MCF 10A (cell line): ENCODE data around the gene PFAS. TPM values are rescaled to one million over a fixed set of nuclear protein-coding genes. Genes with fewer than 3 reads are reported as not detected.

Source experiments
- BruUV-seq: library from RNA; stranded (reverse); fragments of 400-500 nt; replicated peaks from 2 replicates; lab custom pipeline; 2021; lab: Mats Ljungman, UMichigan
- CTCF ChIA-PET: fragments of 300-600 bp; sonication (Branson Sonifier 250); formaldehyde crosslinking; extraction: SDS; loops from one replicate; lab custom pipeline; 2021; ENCODE audit warnings: antibody characterized with exemption, inconsistent platforms; lab: Yijun Ruan, JAX
- POLR2A ChIA-PET: fragments of 300-600, 350-650 bp; sonication (Branson Sonifier 250); formaldehyde crosslinking; extraction: SDS; loops from one replicate; lab custom pipeline; 2020; ENCODE audit warnings: antibody characterized with exemption, inconsistent platforms; lab: Yijun Ruan, JAX
- DNase-seq: peaks from one replicate; pipeline ENCODE4 v3.0.0-alpha.2; 2018; ENCODE audit not compliant: unreplicated experiment
- H3K27ac Mint-ChIP-seq: one replicate; pipeline ENCODE4 v1.8.0; 2022; ENCODE audit warnings: mild to moderate bottlenecking, low read depth, mixed read lengths; ENCODE audit not compliant: unreplicated experiment
- H3K27me3 Mint-ChIP-seq: one replicate; pipeline ENCODE4 v1.8.0; 2022; ENCODE audit warnings: mixed read lengths; ENCODE audit not compliant: insufficient read depth, unreplicated experiment
- H3K36me3 Mint-ChIP-seq: one replicate; pipeline ENCODE4 v1.8.0; 2022; ENCODE audit warnings: mild to moderate bottlenecking, moderate library complexity, mixed read lengths; ENCODE audit not compliant: insufficient read depth, unreplicated experiment
- H3K4me1 Mint-ChIP-seq: one replicate; pipeline ENCODE4 v1.8.0; 2022; ENCODE audit warnings: mixed read lengths; ENCODE audit not compliant: insufficient read depth, unreplicated experiment
- H3K4me3 Mint-ChIP-seq: one replicate; pipeline ENCODE4 v1.8.0; 2022; ENCODE audit warnings: mild to moderate bottlenecking, moderate library complexity, mixed read lengths; ENCODE audit not compliant: unreplicated experiment
- H3K9me3 Mint-ChIP-seq: one replicate; pipeline ENCODE4 v1.8.0; 2022; ENCODE audit warnings: mixed read lengths; ENCODE audit not compliant: unreplicated experiment
- intact Hi-C: fragments of 100-400 bp; cut with micrococcal nuclease; formaldehyde crosslinking; loops from 2 replicates; pipeline ENCODE4 v1.14.1; 2022
- total RNA-seq: library from RNA; stranded (reverse); gene quantifications from 2 replicates; pipeline ENCODE4 v1.2.3, GENCODE V29; 2022
- TF ChIP-seq, protein P1 (sequence below): fragments of 200-600 bp; IDR thresholded peaks from one replicate; pipeline ENCODE4 v1.8.0; 2022; ENCODE audit warnings: antibody characterized with exemption, mild to moderate bottlenecking; ENCODE audit not compliant: unreplicated experiment

PFAS gene
- total RNA-seq, 1 experiment from 2014 or later: 66.2 TPM

DNA sequence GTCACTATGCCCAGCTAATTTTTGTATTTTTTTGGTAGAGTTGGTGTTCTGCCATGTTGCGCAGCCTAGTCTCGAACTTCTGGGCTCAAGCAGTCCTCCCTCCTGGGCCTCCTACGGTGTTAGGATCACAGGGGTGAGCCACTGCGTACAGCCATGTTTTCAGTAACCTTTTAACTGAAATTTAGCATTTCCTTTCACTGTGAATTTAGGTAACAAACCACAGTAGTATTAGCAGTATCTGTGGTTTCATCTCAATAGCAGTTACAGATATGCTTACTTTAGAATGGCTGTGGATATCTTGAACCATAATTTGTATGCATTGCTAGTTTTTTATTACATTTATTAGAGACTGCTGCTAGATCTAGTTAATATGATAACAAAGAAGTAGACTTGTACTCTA is 35.0 kb downstream of the PFAS start:
- TF ChIP-seq, protein P1, sequence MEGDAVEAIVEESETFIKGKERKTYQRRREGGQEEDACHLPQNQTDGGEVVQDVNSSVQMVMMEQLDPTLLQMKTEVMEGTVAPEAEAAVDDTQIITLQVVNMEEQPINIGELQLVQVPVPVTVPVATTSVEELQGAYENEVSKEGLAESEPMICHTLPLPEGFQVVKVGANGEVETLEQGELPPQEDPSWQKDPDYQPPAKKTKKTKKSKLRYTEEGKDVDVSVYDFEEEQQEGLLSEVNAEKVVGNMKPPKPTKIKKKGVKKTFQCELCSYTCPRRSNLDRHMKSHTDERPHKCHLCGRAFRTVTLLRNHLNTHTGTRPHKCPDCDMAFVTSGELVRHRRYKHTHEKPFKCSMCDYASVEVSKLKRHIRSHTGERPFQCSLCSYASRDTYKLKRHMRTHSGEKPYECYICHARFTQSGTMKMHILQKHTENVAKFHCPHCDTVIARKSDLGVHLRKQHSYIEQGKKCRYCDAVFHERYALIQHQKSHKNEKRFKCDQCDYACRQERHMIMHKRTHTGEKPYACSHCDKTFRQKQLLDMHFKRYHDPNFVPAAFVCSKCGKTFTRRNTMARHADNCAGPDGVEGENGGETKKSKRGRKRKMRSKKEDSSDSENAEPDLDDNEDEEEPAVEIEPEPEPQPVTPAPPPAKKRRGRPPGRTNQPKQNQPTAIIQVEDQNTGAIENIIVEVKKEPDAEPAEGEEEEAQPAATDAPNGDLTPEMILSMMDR: no peak
- BruUV-seq: no TSS peak
- no peaks in the 10 kb centered on the region for H3K9me3 Mint-ChIP-seq
- H3K36me3 Mint-ChIP-seq: no peaks in the 10 kb centered on the region
- POLR2A ChIA-PET: interaction anchor here (0.7 to 0.8 kb wide), 2 partner anchors 23 to 35 kb away, joined by 3 read pairs; partner anchors contain the start of gene PFAS
- CTCF ChIA-PET: interaction anchor here (0.6 to 1.3 kb wide), 4 partner anchors 12 to 669 kb away, joined by 3 to 4 read pairs (median 4); no protein-coding TSS in a partner anchor
- intact Hi-C loops: no loop called here
- H3K4me3 Mint-ChIP-seq: no peak overlapping the region
- no peaks in the 10 kb centered on the region for H3K27me3 Mint-ChIP-seq
- H3K4me1 Mint-ChIP-seq: no peaks in the 10 kb centered on the region
- no peak for DNase-seq
- no peak overlapping the region for H3K27ac Mint-ChIP-seq

DNA sequence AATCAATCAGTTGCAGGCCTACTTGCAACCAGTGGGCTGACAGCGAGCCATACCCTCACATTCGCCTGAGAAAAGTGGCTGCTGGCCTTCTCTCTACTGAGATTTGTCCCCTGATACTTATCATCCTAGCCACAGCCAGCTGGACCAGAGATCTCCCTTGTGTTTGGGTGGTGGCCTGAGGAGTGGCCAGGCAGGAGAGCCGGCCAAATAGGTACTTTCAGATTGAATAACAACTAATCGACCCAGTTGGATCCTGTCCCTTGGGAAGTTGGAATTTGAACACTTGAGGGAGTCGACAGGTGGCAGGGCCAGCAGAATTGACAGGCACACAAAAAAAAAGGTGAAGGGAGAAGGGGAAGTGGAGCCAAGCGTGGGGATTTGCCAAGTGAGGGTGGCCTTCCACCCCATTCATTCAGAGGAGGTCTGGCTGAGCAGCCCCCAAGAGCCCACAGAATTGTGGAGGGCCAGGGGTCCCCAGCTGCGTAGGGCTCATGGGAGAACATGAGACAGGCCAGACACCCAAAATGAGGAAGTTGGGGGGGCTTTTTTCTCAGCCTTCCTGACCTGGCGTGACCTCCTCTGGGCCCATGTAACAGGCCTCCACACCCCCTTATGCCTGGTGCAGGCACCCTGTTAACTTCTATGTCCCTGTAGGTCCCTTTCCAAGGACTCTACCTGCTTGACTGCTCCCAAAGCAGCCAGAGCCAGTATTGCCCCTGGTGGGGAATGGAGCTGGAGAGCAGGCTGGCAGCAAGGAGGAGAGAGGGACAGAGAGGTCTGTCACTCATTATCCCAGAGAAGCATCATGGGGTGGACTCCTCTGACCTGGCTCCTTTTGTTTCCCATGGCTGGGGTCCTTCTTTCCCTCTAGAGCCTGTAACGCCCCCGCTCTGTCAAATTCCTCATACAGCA is 36.4 kb downstream of the PFAS start:
- H3K4me3 Mint-ChIP-seq: no peak overlapping the region
- no peak for DNase-seq
- intact Hi-C loops: no loop called here
- H3K4me1 Mint-ChIP-seq: peaks cover 9% of the 10 kb centered on the region
- CTCF ChIA-PET: interaction anchor here (0.6 to 1.2 kb wide), 3 partner anchors 15 to 38 kb away, joined by 3 read pairs; partner anchors contain the start of gene CTC1
- no peaks in the 10 kb centered on the region for H3K9me3 Mint-ChIP-seq
- no peak overlapping the region for H3K27ac Mint-ChIP-seq
- no peaks in the 10 kb centered on the region for H3K27me3 Mint-ChIP-seq
- no TSS peak for BruUV-seq
- TF ChIP-seq, protein P1: no peak
- H3K36me3 Mint-ChIP-seq: no peaks in the 10 kb centered on the region
- POLR2A ChIA-PET: interaction anchor here (0.5 to 1.0 kb wide), 4 partner anchors 132 to 1316 kb away, joined by 3 to 6 read pairs (median 3); no protein-coding TSS in a partner anchor

DNA sequence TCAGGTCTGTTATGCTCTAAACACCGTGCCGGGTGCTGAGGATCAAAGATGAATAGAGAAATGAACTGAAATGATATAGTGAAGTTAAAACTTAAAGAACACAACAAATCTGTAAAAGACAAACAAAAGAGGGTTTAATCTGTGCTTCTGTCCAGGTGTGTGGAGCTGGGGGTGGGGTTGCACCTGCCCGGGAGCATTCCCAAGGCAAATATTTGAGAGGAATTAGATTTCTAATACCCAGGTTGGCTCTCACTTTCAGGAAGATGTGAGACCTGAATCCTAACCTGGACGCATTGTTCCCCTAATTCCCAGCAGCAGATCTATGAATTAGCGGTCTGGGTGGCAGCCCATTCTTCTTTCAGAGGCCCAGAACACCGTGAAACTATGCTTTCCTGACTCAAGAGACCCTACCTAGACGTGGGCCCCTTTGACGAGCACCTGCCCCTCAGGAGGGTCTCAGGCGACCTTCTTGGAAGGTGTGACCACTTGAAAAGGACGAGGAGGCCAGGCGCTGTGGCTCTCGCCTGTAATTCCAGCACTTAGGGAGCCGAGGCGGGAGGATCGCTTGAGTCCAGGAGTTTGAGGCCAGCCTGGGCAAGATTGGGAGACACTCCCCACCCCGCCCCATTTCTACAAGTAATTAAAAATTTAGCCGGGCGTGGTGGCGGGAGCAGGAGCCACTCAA is 38.7 kb downstream of the PFAS start:
- ChIA-PET CTCF (interaction anchor here (0.6 kb wide), 2 partner anchors 83 to 506 kb away, joined by 3 read pairs; no protein-coding TSS in a partner anchor), POLR2A (interaction anchor here (0.7 to 2.5 kb wide), 15 partner anchors 13 to 214 kb away, joined by 3 to 34 read pairs (median 7); partner anchors contain the start of genes CTC1 and PFAS)
- H3K4me3 Mint-ChIP-seq: peak overlapping the region; percentile 90
- intact Hi-C loops: no loop called here
- H3K27ac Mint-ChIP-seq: peak overlapping the region; percentile 88
- no peaks in the 10 kb centered on the region for H3K27me3 Mint-ChIP-seq
- DNase-seq: peak; percentile 48
- no TSS peak for BruUV-seq
- no peaks in the 10 kb centered on the region for H3K36me3 Mint-ChIP-seq
- TF ChIP-seq, protein P1: no peak
- H3K9me3 Mint-ChIP-seq: no peaks in the 10 kb centered on the region
- peaks cover 10% of the 10 kb centered on the region for H3K4me1 Mint-ChIP-seq
